T-helper 2 cell treated with Interferon-gamma antibody and Interleukin-4, amounts not matched to agents 100 ng/mL and 5 ng/mL, for 36 hours (primary cell): ENCODE data around the gene RAB44. TPM values are rescaled to one million over a fixed set of nuclear protein-coding genes. Genes with fewer than 3 reads are reported as not detected.

Experiments used
- intact Hi-C: fragments of 100-400 bp; cut with micrococcal nuclease; formaldehyde crosslinking; loops from one replicate; pipeline ENCODE4 v1.15.1; 2023
- total RNA-seq: library from RNA; stranded (reverse); gene quantifications from 2 replicates; pipeline ENCODE4 v1.2.3, GENCODE V29; 2022

The RAB44 gene
- total RNA-seq, 1 donor from 2014 or later = 0.07 TPM

GRCh38 chr6:36669002-36669401, 28.6 kb upstream of the RAB44 start:
- intact Hi-C loops = no loop called here

GRCh38 chr6:36670271-36670670, 27.4 kb upstream of the RAB44 start:
- intact Hi-C loops = no loop called here

- intact Hi-C loops = no loop called here
These were observed 25.8 kb upstream of the RAB44 start for GRCh38 chr6:36671687-36672375.

GRCh38 chr6:36673882-36674281, 23.7 kb upstream of the RAB44 start:
- intact Hi-C loops = no loop called here

GRCh38 chr6:36674942-36675341, 22.7 kb upstream of the RAB44 start:
- intact Hi-C loops = no loop called here

- intact Hi-C loops = no loop called here
These were observed 21.2 kb upstream of the RAB44 start for GRCh38 chr6:36676141-36677058.

- intact Hi-C loops = no loop called here
These were observed 20.4 kb upstream of the RAB44 start for GRCh38 chr6:36677059-36677749.

GRCh38 chr6:36677753-36678487, 19.7 kb upstream of the RAB44 start:
- intact Hi-C loops = no loop called here

- intact Hi-C loops = no loop called here
These were observed 19.1 kb upstream of the RAB44 start, which contains the start of gene CDKN1A for GRCh38 chr6:36678488-36679042. Gene CDKN1A (plus strand): TSS chr6:36678714. CDS start chr6:36684102, 5,388 bp downstream.

GRCh38 chr6:36679043-36679833, 18.4 kb upstream of the RAB44 start:
- intact Hi-C loops = no loop called here

GRCh38 chr6:36682328-36683144, 15.1 kb upstream of the RAB44 start:
- intact Hi-C loops = loop anchor here (1.0 to 5.0 kb wide), 3 partner anchors 10 to 240 kb away; partner anchors contain the start of genes KCTD20, PXT1 and STK38

- intact Hi-C loops = loop anchor here (5.0 kb wide), 2 partner anchors 136 to 241 kb away; partner anchors contain the start of genes KCTD20, PXT1 and STK38
These were observed 14.4 kb upstream of the RAB44 start for GRCh38 chr6:36683145-36683655.

GRCh38 chr6:36683656-36684446, 13.8 kb upstream of the RAB44 start:
- intact Hi-C loops = loop anchor here (5.0 kb wide), 2 partner anchors 137 to 242 kb away; partner anchors contain the start of genes KCTD20, PXT1 and STK38

- intact Hi-C loops = loop anchor here (5.0 kb wide), 2 partner anchors 137 to 242 kb away; partner anchors contain the start of genes KCTD20, PXT1 and STK38
These were observed 13.2 kb upstream of the RAB44 start for GRCh38 chr6:36684447-36684812.

GRCh38 chr6:36685166-36685924, 12.3 kb upstream of the RAB44 start:
- intact Hi-C loops = no loop called here

- intact Hi-C loops = no loop called here
These were observed 11.5 kb upstream of the RAB44 start for GRCh38 chr6:36685926-36686667.
